NB4 (cell line): ENCODE measurements around the gene MLC1.

ENCODE experiments used
- CTCF ChIP-seq: IDR thresholded peaks from one replicate; pipeline ENCODE4 v1.5.1; 2012; ENCODE audit warnings: low read depth, low read length
- MAX ChIP-seq: IDR thresholded peaks from 2 replicates; pipeline ENCODE4 v1.6.1; 2011; ENCODE audit warnings: low read depth, low read length
- POLR2A ChIP-seq: IDR thresholded peaks from 2 replicates; pipeline ENCODE4 v1.6.1; 2011; ENCODE audit warnings: mild to moderate bottlenecking; ENCODE audit not compliant: insufficient read length; ENCODE audit errors: extremely low read depth

DNA sequence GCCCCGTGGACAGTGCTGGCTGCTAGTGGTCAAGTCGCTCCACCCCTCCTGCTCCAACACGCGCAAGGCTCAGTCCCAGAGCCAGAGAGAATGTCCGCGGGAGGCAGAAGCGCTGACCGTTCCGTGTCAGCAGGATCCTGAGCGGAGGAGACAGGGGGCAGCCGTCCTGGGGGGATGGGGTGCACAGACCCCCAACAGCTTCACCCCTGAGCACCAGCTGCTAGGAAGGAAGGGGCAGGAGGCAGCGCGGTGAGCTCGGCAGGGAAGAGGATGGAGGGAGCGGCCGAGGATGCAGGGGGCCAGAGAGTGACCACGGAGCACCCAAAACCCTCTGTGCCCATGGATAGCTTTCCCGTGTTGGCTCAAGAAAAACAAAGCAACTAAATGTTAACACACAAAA lies 20.8 kb downstream of the MLC1 start:
- TF ChIP-seq MAX (no peak), CTCF (no peak), POLR2A (no peak)
